GM21619 (cell line): ENCODE measurements around the gene EML4.

Experiments
- ATAC-seq: cut with Tn5 transposase; IDR thresholded peaks from one replicate; pipeline ENCODE4 v1.9.1; 2021; ENCODE audit not compliant: unreplicated experiment

The EML4 gene

GRCh38 chr2:42137125-42137841, 31.9 kb upstream of the EML4 start:
- ATAC-seq: no peak

GRCh38 chr2:42138163-42139015, 30.8 kb upstream of the EML4 start:
- ATAC-seq: no peak

GRCh38 chr2:42139101-42139500, 30.1 kb upstream of the EML4 start:
- ATAC-seq: no peak

GRCh38 chr2:42140496-42140895, 28.7 kb upstream of the EML4 start:
- ATAC-seq: no peak

GRCh38 chr2:42141687-42142546, 27.2 kb upstream of the EML4 start:
- ATAC-seq: no peak

GRCh38 chr2:42142547-42143184, 26.5 kb upstream of the EML4 start:
- no peak for ATAC-seq

GRCh38 chr2:42147641-42148274, 21.4 kb upstream of the EML4 start:
- no peak for ATAC-seq

GRCh38 chr2:42150159-42150558, 19.0 kb upstream of the EML4 start:
- no peak for ATAC-seq

- no peak for ATAC-seq
These were observed 15.1 kb upstream of the EML4 start for GRCh38 chr2:42153944-42154581.

GRCh38 chr2:42156721-42157120, 12.4 kb upstream of the EML4 start:
- ATAC-seq: no peak

- no peak for ATAC-seq
These were observed 7.7 kb upstream of the EML4 start for GRCh38 chr2:42161444-42161843.

- no peak for ATAC-seq
These were observed 5.6 kb upstream of the EML4 start for GRCh38 chr2:42163444-42164045.

- ATAC-seq: no peak
These were observed 5.1 kb upstream of the EML4 start for GRCh38 chr2:42164046-42164445.

- no peak for ATAC-seq
These were observed 4.2 kb upstream of the EML4 start for GRCh38 chr2:42164971-42165370.

GRCh38 chr2:42167458-42167857, 1.7 kb upstream of the EML4 start:
- ATAC-seq: no peak

- no peak for ATAC-seq
These were observed 574 bp upstream of the EML4 start for GRCh38 chr2:42168459-42169099.

GRCh38 chr2:42169874-42170521, 845 bp downstream of the EML4 start:
- peak; percentile 26 for ATAC-seq

GRCh38 chr2:42170619-42171395, 1.7 kb downstream of the EML4 start:
- ATAC-seq: no peak
